Stimulated activated CD8-positive, alpha-beta memory T cell treated with anti-CD3 and anti-CD28 coated beads, Interleukin-12 subunit alpha, Interleukin-12 subunit beta, amount 100 ng/mL, for 24 hours (primary cell): ENCODE data around the gene MYO15A.

Experiments used
- DNase-seq: peaks from one replicate; pipeline ENCODE4 v3.0.0-alpha.2; 2020; ENCODE audit errors: extremely low read depth

MYO15A gene, protein sequence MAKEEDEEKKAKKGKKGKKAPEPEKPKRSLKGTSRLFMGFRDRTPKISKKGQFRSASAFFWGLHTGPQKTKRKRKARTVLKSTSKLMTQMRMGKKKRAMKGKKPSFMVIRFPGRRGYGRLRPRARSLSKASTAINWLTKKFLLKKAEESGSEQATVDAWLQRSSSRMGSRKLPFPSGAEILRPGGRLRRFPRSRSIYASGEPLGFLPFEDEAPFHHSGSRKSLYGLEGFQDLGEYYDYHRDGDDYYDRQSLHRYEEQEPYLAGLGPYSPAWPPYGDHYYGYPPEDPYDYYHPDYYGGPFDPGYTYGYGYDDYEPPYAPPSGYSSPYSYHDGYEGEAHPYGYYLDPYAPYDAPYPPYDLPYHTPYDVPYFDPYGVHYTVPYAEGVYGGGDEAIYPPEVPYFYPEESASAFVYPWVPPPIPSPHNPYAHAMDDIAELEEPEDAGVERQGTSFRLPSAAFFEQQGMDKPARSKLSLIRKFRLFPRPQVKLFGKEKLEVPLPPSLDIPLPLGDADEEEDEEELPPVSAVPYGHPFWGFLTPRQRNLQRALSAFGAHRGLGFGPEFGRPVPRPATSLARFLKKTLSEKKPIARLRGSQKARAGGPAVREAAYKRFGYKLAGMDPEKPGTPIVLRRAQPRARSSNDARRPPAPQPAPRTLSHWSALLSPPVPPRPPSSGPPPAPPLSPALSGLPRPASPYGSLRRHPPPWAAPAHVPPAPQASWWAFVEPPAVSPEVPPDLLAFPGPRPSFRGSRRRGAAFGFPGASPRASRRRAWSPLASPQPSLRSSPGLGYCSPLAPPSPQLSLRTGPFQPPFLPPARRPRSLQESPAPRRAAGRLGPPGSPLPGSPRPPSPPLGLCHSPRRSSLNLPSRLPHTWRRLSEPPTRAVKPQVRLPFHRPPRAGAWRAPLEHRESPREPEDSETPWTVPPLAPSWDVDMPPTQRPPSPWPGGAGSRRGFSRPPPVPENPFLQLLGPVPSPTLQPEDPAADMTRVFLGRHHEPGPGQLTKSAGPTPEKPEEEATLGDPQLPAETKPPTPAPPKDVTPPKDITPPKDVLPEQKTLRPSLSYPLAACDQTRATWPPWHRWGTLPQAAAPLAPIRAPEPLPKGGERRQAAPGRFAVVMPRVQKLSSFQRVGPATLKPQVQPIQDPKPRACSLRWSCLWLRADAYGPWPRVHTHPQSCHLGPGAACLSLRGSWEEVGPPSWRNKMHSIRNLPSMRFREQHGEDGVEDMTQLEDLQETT (N-terminal part only)

DNA sequence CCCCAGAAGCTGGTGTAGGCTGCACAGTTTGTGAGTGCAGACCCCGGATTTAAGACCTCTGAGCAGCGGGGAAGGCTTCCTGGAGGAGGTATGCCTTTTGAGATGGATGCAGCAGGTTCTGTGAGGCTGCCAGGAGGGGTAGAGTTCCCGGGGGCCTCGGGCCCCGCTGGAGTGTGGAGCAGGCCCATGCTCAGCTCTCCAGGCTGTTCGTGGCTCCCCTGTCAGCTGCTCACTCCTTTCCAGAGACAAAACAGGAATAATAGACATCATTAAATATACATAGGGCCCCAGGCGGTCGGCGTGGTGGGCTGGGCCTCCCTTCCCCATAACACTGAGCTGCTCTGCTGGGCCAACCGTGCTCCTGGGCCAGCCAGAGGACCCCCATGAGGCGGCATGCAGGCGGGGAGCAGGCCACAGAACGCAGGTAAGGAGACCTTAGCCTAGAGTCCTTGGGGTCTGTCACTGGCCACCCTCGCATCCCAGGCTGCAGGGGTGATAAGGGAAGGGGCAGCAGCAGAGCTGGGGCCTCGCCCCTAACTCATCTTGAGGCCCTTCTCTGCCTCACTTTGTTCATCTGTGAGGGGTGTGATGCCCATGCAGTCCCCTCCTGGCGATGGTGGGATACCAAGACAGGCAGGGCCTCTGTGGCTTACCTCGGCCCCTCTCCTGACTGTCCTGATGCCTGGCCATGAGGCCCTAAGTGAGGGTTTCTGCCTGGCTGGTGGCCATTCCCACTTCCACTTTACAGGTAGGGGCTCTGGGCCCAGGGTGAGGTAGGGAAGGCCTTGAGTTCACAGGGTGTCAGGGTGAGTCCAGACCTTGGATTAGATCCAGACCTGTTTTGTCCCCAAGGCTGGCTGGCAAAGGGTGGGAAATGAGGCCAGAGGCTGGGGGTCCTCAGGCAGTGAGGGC, at the start of gene MYO15A:
Gene MYO15A, plus strand, starts transcription at position 356 of the 912 bp plus-strand sequence. CDS start 10,045 bp downstream, outside the sequence.
- no peak for DNase-seq

DNA sequence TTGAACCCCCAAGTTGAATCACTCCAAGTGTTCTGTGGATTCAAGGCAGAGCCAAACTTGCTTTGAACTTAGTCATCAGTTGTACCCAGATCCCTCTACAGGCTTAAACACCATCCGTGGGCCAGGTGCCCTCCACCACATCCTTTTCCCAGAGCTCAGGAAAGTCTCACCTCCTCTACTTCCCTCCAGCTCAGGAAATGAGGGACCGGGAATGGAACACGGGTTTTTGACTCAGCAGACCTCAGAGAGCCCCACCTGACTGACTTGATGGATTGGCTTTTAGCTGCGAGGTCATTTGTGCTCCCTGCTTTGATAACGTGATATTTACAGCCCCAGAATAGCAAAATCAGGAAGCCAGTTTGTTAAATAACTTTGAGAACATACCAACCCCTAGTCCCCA, 49.3 kb upstream of the MYO15A start:
- DNase-seq, result no peak

DNA sequence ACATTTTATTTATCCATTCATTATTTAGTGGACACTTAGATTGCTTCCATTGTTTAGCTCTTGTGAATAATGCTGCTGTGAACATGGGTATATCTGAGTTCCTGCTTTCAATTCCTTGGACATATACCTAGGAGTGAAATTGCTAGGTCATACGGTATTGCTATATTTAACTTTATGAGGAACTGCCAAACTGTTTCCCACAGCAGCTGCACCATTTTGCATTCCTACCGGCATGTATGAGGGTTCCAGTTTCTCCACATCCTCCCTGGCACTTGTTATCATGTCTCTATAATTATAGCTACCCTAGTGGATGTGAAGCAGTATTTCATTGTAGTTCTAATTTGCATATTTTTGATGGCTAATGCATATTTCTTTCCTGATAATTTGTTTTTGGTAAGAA, 44.5 kb upstream of the MYO15A start:
- no peak for DNase-seq

DNA sequence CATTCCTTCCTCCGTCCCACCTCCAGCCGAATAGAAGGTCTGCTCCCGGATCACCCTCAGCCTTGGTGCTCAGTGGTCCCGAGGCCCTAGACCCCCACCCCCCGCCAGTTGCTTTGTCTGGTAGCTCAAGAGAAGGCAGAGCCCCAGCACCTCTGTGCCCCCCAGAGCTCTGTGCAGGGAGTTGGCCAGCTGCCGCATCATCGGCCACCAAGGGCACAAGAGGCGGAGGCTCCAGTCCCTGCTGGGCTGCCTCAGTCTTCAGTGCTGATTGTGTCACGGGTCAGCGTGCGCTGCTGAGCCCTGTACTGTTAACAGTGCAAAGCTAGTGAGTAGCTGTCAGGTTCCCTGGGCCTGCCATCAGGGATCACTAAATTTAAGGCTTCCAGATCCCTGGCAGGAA, 43.0 kb upstream of the MYO15A start:
- no peak for DNase-seq

DNA sequence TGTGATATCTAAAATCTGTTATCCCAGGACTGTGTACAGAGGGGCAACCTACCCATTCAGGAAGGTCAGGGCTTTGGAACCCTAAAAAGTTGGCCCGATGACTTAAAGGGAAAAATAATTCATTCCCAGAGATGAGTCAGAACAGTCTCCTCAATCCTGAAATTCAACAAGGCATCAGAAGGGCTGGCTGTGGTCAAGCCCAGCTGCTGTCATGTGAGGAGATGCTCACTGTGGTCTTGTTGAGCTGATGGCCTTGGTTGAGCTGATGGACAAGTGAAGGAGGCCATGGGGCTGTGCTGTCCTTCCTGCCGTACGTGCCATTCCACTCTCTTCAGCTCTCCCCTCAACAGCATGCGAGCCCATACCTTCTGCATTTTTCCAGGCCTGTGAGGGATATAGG, 41.7 kb upstream of the MYO15A start:
- DNase-seq, result no peak

DNA sequence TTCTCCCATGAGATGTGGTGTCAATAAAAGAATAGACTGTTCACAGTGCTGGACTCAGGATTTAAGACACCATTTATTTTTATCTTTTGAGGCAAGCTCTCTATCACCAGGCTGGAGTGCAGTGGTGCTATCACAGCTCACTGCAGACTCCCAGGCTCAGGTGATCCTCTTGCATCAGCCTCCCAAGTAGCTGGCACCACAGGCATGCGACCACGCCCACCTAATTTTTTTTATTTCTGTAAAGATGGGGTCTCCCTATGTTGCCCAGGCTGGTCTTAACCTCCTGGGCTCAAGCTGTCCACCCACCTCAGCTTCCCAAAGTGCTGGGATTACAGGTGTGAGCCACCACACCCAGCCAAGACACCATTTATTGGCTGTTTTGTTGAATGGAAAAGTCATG, 39.5 kb upstream of the MYO15A start:
- no peak for DNase-seq

DNA sequence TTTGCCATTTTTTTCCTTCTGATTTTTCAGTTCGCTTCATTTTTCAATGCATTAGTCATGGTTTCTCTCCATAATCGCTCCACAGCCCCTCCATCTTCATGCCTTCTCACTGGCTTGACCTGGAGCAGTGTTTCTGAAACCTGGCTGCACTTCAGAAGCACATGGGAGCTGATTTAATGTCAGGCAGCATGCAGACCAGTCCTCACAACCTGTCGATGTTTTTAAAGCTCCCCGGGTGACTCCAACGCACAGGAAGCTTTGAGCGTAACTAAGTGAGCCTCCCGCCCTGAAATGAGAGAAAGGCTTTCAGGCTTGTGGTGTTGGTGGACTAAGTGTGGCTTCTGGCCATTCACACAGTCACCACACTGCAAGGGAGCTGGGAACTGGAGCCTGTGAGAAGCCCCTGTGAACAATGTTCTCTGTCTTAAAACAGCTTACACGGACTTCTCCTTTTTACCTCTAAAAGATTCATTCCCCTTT, 37.7 kb upstream of the MYO15A start:
- no peak for DNase-seq

DNA sequence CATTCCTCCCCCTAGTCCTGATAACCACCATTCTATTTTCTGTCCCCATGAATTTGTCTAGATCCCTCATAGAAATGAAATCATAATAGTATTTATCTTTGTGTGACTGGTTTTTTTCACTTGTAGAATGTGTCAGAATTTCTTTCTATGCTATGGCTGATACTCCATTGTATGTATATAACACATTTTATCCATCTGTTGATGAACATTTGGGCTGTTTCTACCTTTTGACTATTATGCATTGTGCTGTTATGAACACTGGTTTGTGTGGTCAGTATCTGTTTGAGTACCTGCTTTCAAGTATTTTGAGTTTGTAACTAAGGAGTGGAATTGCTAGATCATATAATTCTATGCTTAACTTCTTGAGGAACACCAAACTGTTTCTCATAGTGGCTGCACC, 36.8 kb upstream of the MYO15A start:
- no peak for DNase-seq

DNA sequence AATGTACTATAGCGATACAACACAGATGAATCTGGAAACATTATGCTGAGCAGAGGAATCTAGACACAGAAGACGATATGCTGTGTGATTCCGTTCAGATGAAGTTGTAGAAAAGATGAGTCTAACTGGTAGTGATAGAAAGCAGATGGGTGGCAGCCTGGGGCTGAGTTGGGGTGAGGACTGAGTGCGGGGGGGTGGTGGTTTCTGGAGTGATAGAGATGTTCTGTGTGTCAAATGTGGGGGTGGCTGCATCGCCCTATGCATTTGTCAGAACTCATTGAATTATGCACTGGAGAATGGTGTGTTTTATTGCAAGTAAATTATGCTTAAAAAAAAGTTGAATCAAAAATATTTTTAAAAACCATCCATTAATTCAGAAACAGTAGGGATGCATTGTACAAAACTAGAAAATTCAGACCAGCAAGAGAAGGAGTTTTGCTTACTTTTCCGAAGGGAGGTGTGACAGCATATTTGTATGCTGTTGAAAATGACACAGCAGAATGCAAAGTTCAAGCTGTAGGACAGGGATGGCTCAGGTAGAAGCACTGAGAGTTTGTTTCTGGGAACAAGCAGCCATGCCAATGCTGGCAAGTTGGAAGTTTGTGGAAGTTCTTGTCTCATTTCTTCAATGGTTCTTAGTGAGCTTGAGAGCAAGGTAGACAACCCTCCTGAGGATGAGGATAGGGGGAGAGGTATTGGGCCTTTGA, 33.8 kb upstream of the MYO15A start:
- no peak for DNase-seq

DNA sequence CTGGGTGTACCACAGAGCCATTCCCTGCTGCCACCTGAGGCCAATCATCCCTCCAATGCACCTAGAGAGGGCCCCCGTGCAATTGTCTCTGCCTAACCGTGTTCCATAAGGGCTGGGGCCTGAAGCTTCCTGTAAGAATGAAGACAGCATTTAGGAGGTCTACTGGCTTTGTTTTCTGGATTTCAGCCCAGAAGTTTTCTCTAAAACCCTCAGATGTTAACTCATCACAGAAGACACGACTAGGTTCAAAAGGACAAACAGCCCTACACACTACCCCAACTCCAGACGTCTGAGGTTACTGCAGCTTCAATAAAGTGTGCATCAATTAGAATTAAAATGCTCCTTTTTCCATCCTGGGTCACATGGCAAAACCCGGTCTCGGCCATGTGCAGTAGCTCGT, 31.6 kb upstream of the MYO15A start:
- no peak for DNase-seq

DNA sequence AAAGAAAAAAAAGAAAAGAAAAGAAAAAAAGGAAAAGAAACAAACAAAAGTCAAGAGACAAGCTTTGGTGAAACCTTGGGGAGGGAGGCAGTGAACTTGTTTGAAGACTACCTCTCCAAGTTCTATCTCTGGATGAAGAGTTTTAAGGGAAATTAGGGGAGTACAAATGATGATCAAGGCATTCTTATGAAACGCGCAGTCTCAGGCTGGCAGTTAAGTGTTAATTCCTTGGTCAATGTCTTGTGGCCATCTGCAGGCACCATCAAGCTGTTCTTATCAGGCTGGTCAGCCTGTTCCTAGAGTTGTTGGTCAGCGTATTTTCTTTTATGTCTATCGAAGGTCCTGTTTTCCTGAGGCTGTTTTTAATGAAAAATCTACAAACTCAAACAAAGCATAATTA, 29.0 kb upstream of the MYO15A start:
- no peak for DNase-seq

DNA sequence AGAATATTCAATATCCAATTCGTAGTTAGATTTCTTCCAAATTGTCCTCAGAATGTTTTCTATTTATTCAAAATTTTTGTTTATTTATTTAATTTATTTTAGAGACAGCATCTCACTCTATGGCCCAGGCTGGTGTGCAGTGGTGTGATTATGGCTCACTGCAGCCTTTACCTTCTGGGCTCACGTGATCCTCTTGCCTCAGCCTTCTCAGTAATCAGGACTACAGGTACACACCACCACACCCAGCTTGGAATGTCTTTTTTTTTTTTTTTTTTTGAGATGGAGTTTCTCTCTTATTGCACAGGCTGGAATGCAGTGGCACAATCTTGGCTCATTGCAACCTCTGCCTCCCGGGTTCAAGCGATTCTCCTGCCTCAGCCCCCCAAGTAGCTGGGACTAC, 24.3 kb upstream of the MYO15A start:
- no peak for DNase-seq

DNA sequence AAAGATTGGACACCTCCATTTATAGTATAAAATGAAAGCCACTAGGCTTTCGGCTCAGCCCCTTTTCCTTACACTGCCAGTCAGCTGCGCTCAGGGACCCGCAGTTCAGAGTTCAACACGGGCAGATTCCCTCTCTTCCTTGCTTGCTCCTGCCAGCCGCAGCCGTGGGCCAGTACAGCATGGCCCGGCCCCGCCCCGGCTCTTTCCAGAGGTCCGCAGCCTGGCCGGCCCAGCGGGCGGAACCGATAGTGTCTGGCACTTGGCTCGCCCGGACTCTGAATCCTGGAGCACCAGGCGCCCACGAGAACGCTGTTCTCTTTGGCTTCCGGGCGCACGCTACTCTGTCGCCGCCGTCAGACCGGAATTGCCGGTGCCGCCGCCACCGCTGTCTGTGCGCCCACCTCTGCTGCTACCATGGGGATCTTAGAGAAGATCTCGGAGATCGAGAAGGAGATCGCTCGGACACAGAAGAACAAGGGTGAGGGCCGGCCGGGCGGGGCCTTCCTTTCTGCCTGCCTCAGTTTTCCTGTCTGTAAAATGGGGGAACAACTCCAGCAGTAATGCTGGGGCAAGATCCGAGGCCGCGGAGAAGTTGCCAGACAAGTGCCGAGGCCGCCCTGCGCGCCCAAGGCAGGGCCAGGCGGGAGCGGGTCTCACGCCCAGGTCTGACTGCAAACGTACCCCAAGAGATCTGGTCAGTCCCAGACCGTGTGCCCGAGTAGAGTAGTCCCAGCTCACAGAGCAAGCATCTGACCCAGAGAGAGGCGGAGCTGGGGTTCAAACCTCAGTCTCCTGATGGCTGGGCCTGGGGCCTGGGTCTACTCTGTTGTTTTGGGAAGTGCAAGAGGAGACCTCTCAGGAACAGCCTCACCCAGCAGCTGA, 20.7 kb upstream of the MYO15A start, which contains the start of gene DRG2:
Gene DRG2, plus strand, starts transcription at position 339 of the 882 bp plus-strand sequence. Its CDS starts 76 bp downstream, at position 415.
- DNase-seq, result peak; percentile 57

DNA sequence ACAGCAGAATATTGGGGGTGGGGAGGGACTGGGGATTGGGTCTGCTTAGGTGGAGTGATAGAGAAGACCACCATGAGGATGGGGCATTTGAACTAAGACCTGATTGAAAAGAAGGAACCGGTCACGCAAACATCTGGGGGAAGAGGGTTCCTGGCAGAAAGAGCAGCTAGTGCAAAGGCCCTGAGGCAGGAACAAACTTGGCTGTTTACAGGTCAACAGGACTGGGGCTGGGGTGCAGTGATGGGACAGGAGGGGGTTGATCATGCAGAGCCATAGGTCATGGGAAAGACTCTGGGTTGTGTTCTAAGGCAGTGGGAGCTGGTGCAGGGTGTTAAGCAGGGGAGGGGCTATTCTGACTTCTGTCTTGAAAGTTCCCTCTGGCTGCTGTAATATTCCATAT, 18.9 kb upstream of the MYO15A start:
- DNase-seq, result no peak

DNA sequence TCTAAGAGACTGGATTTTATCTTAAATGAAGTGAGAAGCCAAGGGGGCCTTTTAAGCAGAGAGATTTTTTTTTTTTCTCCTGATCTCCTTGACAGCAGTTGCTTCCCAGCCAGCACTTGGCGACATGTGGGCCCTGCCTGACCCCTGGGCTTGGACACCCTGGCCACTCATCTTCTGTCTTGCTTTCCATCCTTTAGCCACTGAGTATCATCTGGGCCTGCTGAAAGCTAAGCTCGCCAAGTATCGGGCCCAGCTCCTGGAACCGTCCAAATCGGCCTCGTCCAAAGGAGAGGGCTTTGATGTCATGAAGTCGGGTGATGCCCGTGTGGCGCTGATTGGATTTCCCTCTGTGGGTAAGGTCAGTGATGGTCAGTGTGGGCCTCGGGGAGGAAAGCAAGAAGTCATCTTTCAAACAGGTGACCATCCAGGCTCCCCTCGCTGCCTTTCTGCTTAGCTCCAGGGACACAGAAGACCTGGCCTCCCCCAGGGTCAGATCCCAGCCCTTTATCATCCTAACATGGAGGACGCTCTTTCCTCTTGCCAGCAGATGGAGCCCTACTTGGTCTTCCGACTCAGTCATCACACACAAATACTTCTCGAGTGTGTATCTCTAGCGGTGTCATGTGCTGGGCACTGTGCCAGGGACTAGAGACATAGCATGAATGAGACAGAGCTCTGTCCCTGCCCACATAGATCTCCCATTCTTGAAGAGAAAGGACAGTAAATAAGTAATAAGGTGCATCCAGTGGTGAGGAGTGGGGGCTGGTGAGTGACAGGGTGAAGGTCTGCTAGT, 14.7 kb upstream of the MYO15A start:
- DNase-seq, result no peak

DNA sequence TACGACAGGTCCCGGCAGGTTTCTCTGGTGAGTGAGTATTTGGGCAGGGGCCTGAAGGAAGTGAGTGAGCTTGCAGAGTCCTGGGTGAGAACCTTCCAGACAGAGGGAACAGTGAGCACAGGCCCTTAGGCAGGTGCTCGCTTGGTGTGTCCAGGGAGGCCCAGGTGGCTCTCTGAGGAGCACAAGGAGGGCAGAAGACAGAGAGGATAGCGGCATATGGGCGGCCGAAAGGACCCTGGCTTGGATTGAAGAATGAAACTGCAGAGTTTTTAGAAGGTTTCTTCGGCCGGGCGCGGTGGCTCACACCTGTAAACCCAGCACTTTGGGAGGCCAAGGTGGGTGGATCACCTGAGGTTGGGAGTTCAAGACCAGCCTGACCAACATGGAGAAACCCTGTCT, 14.1 kb upstream of the MYO15A start:
- DNase-seq, result no peak

DNA sequence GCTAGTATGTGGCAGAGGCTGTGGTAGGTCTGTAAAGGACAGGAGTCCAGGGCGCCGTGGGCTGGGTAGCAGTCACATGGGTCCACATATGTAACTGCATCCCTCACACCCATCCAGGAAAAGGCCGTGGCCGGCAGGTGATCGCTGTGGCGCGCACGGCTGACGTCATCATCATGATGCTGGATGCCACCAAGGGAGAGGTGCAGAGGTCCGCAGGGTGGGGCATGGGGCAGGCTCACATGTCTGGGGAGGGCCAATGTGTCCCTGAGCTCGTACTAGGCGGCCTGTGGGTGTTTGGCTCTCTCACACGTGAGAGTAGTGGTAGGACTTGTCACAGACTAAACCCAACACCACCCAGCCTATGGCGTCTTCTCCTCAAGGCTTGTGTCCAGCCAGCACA, 9.0 kb upstream of the MYO15A start:
- DNase-seq, result no peak

DNA sequence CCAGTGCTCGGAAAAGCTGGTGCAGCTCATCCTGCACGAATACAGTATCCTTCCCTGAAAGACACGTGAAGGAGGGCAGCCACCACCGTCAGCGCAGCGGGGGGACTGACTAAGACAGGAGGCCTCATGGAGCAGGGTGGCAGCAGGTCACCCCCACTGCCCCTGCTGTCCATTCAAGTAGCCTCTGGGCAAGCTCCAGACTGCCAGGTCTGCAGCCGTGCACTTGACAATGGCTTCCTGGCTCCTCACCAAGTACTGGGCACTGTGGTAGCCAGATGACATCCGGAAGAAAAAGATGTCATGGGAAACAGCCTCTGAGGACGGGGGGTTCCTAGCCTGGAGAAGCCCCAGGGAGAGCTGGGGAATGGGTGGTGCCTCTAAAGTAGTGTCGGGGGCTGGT, 7.9 kb upstream of the MYO15A start:
- no peak for DNase-seq
